ENCODE measurements around the gene FTSJ3.
A peak's percentile ranks its signal among the peaks of the same experiment; 100 is the strongest.
"Not testable (repeated sequence)": the region's sequence is repeated elsewhere in the genome, so short reads cannot be mapped to it uniquely, and the experiment has no call there.

FTSJ3 gene

DNA sequence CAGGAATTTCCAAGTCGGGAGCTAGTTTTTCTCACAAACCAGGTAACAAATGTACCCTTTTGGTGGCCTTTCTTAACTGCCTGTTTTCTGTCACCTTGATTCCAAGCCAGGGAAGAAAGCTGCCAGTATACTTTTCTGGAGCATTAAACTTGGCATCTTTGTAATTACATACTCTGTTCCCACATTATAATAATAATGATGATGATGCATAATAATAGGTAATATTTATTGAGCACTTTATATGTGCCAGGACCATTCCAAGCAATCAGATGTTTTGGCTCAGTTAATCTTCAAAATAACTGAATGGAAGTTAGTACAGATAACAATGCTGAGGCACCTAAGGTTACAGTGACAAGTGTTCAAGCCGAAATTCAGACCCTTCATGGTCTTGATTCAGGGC is 11.3 kb downstream of the FTSJ3 start:
- H3K9ac ChIP-seq = no peak overlapping the region
- H3K27me3 ChIP-seq = no peaks in the 10 kb centered on the region
- no peak for TF ChIP-seq Cebpa-rat (IDR thresholded peaks at IDR 0.05)
- no peak overlapping the region for H3K4me2 ChIP-seq
- no peaks in the 10 kb centered on the region for H3K9me3 ChIP-seq (replicated peaks in 1 of 11)
- H3K36me3 ChIP-seq = peaks cover 98 to 100% (median 99%) of the 10 kb centered on the region in 11 experiments
- H3K4me1 ChIP-seq = peaks cover 20 to 32% (median 29%) of the 10 kb centered on the region in 10 experiments
- H3K4me3 ChIP-seq = no peak overlapping the region
- no peak overlapping the region for H3K27ac ChIP-seq
- H4K20me1 ChIP-seq = peaks cover 7 to 69% (median 32%) of the 10 kb centered on the region in 11 experiments; a peak in 19 of 22 replicates

DNA sequence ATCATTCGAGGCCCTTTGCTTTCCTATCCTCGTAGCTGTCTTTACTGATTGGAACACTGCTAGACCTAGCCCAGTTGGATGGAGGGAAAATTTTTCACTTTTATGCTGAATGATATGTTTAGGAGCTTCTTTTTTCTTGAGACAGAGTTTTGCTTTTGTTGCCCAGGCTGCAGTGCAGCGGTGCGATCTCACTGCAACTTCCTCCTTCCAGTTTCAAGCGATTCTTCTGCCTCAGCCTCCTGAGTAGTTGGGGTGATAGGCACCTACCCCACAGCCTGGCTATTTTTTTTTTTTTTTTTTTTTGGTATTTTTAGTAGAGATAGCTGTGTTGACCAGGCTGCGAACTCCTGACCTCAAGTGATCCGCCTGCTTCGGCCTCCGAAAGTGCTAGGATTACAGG is 17.5 kb downstream of the FTSJ3 start:
- no peak overlapping the region for H3K4me3 ChIP-seq
- peak overlapping the region in 4 of 11 experiments; percentile 3 to 49 (median 8); a peak in 3 of 22 replicates for H3K9ac ChIP-seq
- no peak for TF ChIP-seq Cebpa-rat (IDR thresholded peaks at IDR 0.05)
- no peak overlapping the region for H3K27ac ChIP-seq
- H3K4me1 ChIP-seq = peaks cover 0 to 14% (median 2%) of the 10 kb centered on the region in 10 experiments; a peak in 5 of 20 replicates
- H3K4me2 ChIP-seq = peak overlapping the region in 1 of 11 experiments; percentile 2; a peak in 1 of 22 replicates
- H3K27me3 ChIP-seq = no peaks in the 10 kb centered on the region
- H3K36me3 ChIP-seq = peaks cover 99 to 100% (median 100%) of the 10 kb centered on the region in 11 experiments
- H3K9me3 ChIP-seq (replicated peaks in 1 of 11) = no peaks in the 10 kb centered on the region
- H4K20me1 ChIP-seq = peaks cover 6 to 38% (median 17%) of the 10 kb centered on the region in 11 experiments; a peak in 15 of 22 replicates

DNA sequence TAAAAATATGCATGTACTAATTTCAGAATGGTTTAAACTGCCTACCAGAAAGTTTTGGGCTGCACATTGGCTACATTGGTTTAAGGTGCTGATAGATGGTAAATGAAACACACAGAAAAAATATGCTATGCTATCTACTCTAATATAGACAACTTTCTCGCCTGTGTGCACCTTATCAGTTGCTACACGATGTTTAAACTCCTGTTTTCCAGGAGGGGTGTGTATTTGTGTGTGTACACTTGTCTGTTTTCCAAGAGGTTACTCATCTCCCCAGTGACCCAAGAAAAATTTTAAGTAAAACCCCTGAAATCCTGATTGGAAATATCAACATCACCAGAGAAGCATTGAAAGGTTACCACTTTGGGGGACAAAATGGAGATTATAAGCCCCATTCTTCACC is 21.9 kb downstream of the FTSJ3 start:
- no peaks in the 10 kb centered on the region for H3K27me3 ChIP-seq
- no peak overlapping the region for H3K9ac ChIP-seq
- no peak overlapping the region for H3K4me3 ChIP-seq
- no peak overlapping the region for H3K27ac ChIP-seq
- H4K20me1 ChIP-seq = peaks cover 2 to 64% (median 29%) of the 10 kb centered on the region in 11 experiments; a peak in 15 of 22 replicates
- no peaks in the 10 kb centered on the region for H3K9me3 ChIP-seq (replicated peaks in 1 of 11)
- no peak for TF ChIP-seq Cebpa-rat (IDR thresholded peaks at IDR 0.05)
- H3K4me1 ChIP-seq = peaks cover 0 to 14% (median 2%) of the 10 kb centered on the region in 10 experiments; a peak in 5 of 20 replicates
- no peak overlapping the region for H3K4me2 ChIP-seq
- peaks cover 99 to 100% (median 100%) of the 10 kb centered on the region in 11 experiments for H3K36me3 ChIP-seq

DNA sequence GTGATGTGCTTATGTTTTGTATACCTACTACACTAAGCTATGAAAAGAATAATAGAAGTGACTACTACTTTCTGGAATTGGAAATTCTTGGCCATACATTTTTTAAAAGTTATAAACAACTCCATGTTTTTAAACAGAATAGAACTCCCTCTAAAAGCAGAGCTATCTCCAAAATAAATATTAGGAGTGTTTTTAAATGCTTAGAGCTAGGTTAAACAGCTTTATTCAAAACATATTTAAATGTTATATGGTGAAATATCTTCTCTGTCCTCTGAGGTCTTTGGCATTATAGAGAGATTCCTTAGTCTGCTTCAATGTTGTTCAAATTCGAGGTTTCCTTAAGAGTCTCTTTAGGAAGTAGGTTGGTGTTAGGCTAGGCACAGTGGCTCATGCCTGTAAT is 23.1 kb downstream of the FTSJ3 start:
- Histone ChIP-seq H3K9me3 (replicated peaks in 1 of 11) (no peaks in the 10 kb centered on the region), H3K27me3 (no peaks in the 10 kb centered on the region), H3K36me3 (peaks cover 99 to 100% (median 100%) of the 10 kb centered on the region in 11 experiments), H4K20me1 (peaks cover 3 to 72% (median 34%) of the 10 kb centered on the region in 11 experiments; a peak in 18 of 22 replicates), H3K27ac (no peak overlapping the region), H3K4me3 (no peak overlapping the region), H3K9ac (no peak overlapping the region), H3K4me2 (no peak overlapping the region), H3K4me1 (peaks cover 0 to 4% (median 0%) of the 10 kb centered on the region in 10 experiments; a peak in 2 of 20 replicates)
- no peak for TF ChIP-seq Cebpa-rat (IDR thresholded peaks at IDR 0.05)

DNA sequence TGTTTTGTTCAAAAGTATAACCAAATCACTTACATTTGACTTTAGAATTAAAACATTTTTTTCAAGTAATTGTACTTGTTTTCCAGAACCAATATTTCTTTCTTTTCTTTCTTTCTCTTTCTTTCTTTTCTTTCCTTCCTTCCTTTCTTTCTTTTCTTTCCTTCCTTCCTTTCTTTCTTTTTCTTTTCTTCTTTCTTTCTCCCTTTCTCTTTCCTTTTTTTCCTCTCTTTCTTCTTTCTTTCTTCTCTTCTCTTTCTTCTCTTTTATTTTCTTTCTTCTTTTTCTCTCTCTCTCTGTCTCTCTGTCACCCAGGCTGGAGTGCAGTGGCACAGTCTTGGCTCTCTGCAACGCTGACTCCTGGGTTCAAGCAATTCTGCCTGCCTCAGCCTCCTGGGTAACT is 26.7 kb downstream of the FTSJ3 start:
- H3K4me3 ChIP-seq = no peak overlapping the region
- H3K4me2 ChIP-seq = no peak overlapping the region
- H3K27ac ChIP-seq = no peak overlapping the region
- no peak overlapping the region for H3K9ac ChIP-seq
- no peaks in the 10 kb centered on the region for H3K4me1 ChIP-seq
- H3K36me3 ChIP-seq = peaks cover 99 to 100% (median 100%) of the 10 kb centered on the region in 11 experiments
- no peaks in the 10 kb centered on the region for H3K9me3 ChIP-seq (replicated peaks in 1 of 11)
- H4K20me1 ChIP-seq = peaks cover 21 to 76% (median 60%) of the 10 kb centered on the region in 11 experiments; a peak in 21 of 22 replicates
- no peaks in the 10 kb centered on the region for H3K27me3 ChIP-seq
- no peak for TF ChIP-seq Cebpa-rat (IDR thresholded peaks at IDR 0.05)

DNA sequence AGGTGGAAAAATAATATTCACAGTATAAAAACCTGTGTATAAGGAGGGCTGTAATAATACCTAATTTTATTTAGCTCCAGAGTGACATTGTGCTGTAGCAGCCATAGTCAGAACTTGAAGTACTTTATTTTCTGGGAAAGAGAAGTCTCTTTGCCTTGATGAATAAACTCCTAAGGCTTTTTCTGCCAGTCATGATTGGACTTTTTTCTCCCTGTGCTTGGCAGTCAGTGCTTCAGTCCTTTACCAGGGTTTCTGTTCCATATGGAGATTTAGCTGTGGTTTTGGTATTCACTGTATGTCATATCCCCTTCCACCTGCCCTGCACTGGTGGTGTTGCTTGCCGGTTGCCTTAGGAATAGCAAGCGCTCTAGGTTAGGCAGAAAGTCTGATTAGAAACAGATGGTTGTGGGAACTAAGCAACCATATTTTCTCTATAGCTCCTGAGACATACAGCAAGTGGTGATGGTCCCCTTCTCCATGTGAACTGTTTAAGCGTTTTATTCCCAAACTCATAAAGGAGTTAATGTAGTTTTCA is 28.8 kb downstream of the FTSJ3 start:
- TF ChIP-seq Cebpa-rat (IDR thresholded peaks at IDR 0.05) = no peak
- no peak overlapping the region for H3K27ac ChIP-seq
- H3K9ac ChIP-seq = no peak overlapping the region
- no peaks in the 10 kb centered on the region for H3K9me3 ChIP-seq (replicated peaks in 1 of 11)
- H3K4me1 ChIP-seq = no peaks in the 10 kb centered on the region
- H3K4me3 ChIP-seq = no peak overlapping the region
- H3K4me2 ChIP-seq = no peak overlapping the region
- no peaks in the 10 kb centered on the region for H3K27me3 ChIP-seq
- peaks cover 99 to 100% (median 100%) of the 10 kb centered on the region in 11 experiments for H3K36me3 ChIP-seq
- H4K20me1 ChIP-seq = peaks cover 33 to 84% (median 76%) of the 10 kb centered on the region in 11 experiments; a peak in 21 of 22 replicates

DNA sequence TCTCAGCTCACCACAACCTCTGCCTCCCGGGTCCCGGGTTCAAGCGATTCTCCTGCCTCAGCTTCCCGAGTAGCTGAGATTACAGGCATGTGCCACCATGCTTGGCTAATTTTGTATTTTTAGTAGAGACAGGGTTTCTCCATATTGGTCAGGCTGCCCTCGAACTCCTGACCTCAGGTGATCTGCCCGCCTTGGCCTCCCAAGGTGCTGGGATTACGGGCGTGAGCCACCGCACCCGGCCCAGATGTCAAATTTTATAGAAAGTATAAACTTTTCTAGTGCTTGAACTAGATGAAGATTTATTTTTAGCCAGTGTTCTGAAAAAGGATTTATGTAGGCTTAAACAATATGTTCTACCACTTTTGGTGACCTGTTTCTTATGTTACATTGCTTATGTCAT is 31.1 kb downstream of the FTSJ3 start:
- not testable (repeated sequence) for H3K9ac ChIP-seq; H3K4me3 ChIP-seq; H3K4me1 ChIP-seq; H3K27ac ChIP-seq; H3K9me3 ChIP-seq (replicated peaks in 1 of 11); H3K4me2 ChIP-seq; H3K27me3 ChIP-seq
- H4K20me1 ChIP-seq = peaks cover 39 to 97% (median 87%) of the 10 kb centered on the region in 11 experiments; a peak in 21 of 22 replicates
- H3K36me3 ChIP-seq = peaks cover 99 to 100% (median 100%) of the 10 kb centered on the region in 11 experiments

DNA sequence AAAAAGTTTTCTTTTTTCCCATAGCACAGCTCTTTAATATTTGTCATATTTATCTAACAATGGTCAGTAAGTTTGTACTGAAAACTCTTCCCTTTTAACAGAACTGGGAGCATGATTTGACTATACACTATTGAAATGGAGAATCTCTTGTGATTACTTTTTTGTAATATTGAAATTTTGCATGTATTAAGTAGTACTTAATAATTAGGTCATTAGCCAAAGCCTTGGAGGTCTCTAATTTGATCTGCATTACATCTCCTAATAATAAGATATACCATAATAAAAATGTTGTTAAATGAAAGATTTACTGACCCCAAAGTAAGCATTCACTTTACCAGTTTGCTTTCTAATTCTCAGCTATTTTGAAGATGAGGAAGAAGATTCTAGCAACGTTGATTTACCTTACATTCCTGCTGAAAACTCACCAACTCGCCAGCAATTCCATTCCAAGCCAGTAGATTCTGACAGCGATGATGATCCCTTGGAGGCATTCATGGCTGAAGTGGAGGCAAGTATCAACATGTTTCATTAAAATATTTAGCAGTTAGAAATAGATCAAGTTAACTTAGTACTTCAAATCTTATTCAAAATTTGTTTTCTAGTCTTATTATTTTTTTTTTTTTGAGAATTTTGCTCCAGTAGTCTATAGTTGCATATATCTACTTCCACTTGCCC is 35.3 kb downstream of the FTSJ3 start:
- TF ChIP-seq Cebpa-rat (IDR thresholded peaks at IDR 0.05) = no peak
- peaks cover 98 to 100% (median 100%) of the 10 kb centered on the region in 11 experiments for H3K36me3 ChIP-seq

DNA sequence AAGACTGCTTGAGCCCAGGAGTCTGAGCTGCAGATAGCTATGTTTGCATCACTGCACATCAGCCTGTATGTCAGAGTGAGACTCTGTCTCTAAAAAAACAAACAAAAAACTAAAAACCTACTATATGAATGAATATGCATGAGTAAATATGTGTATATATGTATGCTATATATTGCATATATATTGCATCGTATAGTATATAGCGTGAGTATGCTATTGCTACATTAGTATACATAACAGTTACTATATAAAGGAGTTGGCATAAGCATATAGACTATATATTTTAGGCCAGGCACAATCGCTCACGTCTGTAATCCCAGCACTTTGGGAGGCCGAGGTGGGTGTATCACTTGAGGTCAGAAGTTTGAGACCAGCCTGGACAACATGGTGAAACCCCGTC is 37.4 kb downstream of the FTSJ3 start:
- H3K36me3 ChIP-seq = peaks cover 88 to 100% (median 100%) of the 10 kb centered on the region in 11 experiments
- H3K4me3 ChIP-seq = no peak overlapping the region
- peaks cover 78 to 100% (median 94%) of the 10 kb centered on the region in 11 experiments for H4K20me1 ChIP-seq
- H3K27ac ChIP-seq = no peak overlapping the region
- no peak for TF ChIP-seq Cebpa-rat (IDR thresholded peaks at IDR 0.05)
- no peaks in the 10 kb centered on the region for H3K9me3 ChIP-seq (replicated peaks in 1 of 11)
- H3K4me1 ChIP-seq = peaks cover 0 to 19% (median 0%) of the 10 kb centered on the region in 10 experiments; a peak in 4 of 20 replicates
- H3K27me3 ChIP-seq = no peaks in the 10 kb centered on the region
- H3K9ac ChIP-seq = no peak overlapping the region
- H3K4me2 ChIP-seq = no peak overlapping the region

More for the DNA sequence above, 35.3 kb downstream of the FTSJ3 start:
- Histone ChIP-seq H3K4me3 (no peak overlapping the region), H3K9me3 (replicated peaks in 1 of 11) (no peaks in the 10 kb centered on the region), H3K27ac (no peak overlapping the region), H4K20me1 (peaks cover 68 to 100% (median 94%) of the 10 kb centered on the region in 11 experiments; a peak in 21 of 22 replicates), H3K4me1 (peaks cover 0 to 4% (median 0%) of the 10 kb centered on the region in 10 experiments; a peak in 4 of 20 replicates), H3K27me3 (no peaks in the 10 kb centered on the region), H3K9ac (no peak overlapping the region), H3K4me2 (no peak overlapping the region)
